OCI-LY3 (cell line): ENCODE data around the gene HDGFL2.

Experiments
- H2AFZ ChIP-seq: fragments of 200-600, 300-600 bp; shearing (Covaris generic); 2 replicates; pipeline ENCODE4 v1.6.0; 2014; ENCODE audit warnings: antibody characterized with exemption, low read depth, low read length
- H3K27ac ChIP-seq: fragments of 200-600, 300-600 bp; sonication (generic); 2 replicates; pipeline ENCODE4 v1.5.1; 2014; ENCODE audit warnings: mild to moderate bottlenecking, low read length, moderate library complexity, mixed read lengths
- H3K27me3 ChIP-seq: fragments of 200-600, 300-600 bp; sonication (generic); 2 replicates; pipeline ENCODE4 v1.6.1; 2014; ENCODE audit warnings: low read depth, low read length, mixed read lengths
- H3K36me3 ChIP-seq: fragments of 200-600, 300-600 bp; sonication (generic); replicated peaks from 2 replicates; pipeline ENCODE3; 2014; ENCODE audit warnings: low read depth, low read length, mixed read lengths
- H3K4me1 ChIP-seq: fragments of 300-600, 200-600 bp; sonication (generic); 2 replicates; pipeline ENCODE4 v1.6.1; 2014; ENCODE audit warnings: low read length, mixed read lengths
- H3K4me2 ChIP-seq: fragments of 200-600, 300-600 bp; sonication (generic); 2 replicates; pipeline ENCODE4 v1.6.1; 2014; ENCODE audit warnings: low read length, mixed read lengths
- H3K4me3 ChIP-seq: fragments of 300-600, 200-600 bp; sonication (generic); 2 replicates; pipeline ENCODE4 v1.5.1; 2014; ENCODE audit warnings: antibody characterized with exemption, mild to moderate bottlenecking, low read length, moderate library complexity
- H3K79me2 ChIP-seq: fragments of 300-600, 200-600 bp; shearing (Covaris generic); 2 replicates; pipeline ENCODE4 v1.6.1; 2014; ENCODE audit warnings: mild to moderate bottlenecking, low read length, mixed read lengths
- H3K9ac ChIP-seq: fragments of 300-600, 200-600 bp; shearing (Covaris generic); 2 replicates; pipeline ENCODE4 v1.6.0; 2014; ENCODE audit warnings: mild to moderate bottlenecking, low read length, moderate library complexity
- H3K9me3 ChIP-seq: fragments of 200-600, 300-600 bp; shearing (Covaris generic); 2 replicates; pipeline ENCODE4 v1.6.1; 2014; ENCODE audit warnings: low read length, mixed read lengths; ENCODE audit not compliant: insufficient read depth
- H4K20me1 ChIP-seq: fragments of 200-600, 300-600 bp; sonication (generic); 2 replicates; pipeline ENCODE4 v1.6.1; 2016; ENCODE audit warnings: low read length, mixed read lengths; ENCODE audit not compliant: insufficient read depth
- CTCF ChIP-seq: fragments of 200-600, 300-600 bp; sonication (generic); IDR thresholded peaks from 2 replicates; pipeline ENCODE4 v1.5.1; 2014; ENCODE audit warnings: antibody characterized with exemption, low read length, low read depth
- EZH2phosphoT487 ChIP-seq: fragments of 200-600 bp; shearing (Covaris generic); IDR thresholded peaks from 2 replicates; pipeline ENCODE4 v1.6.1; 2018; ENCODE audit warnings: antibody characterized with exemption, mixed run types, low read depth

HDGFL2 gene

GRCh38 chr19:4494691-4495064 lies 22.6 kb downstream of the HDGFL2 start:
- Histone ChIP-seq H3K9ac (no peak overlapping the region), H3K79me2 (no peaks in the 10 kb centered on the region), H3K4me3 (no peak overlapping the region), H3K9me3 (no peaks in the 10 kb centered on the region), H3K4me2 (no peak overlapping the region), H3K27ac (no peak overlapping the region), H3K36me3 (peaks cover 55% of the 10 kb centered on the region), H4K20me1 (no peaks in the 10 kb centered on the region), H2AFZ (no peak overlapping the region), H3K27me3 (no peaks in the 10 kb centered on the region), H3K4me1 (no peaks in the 10 kb centered on the region)
- TF ChIP-seq EZH2phosphoT487 (no peak), CTCF (no peak)

- H3K9ac ChIP-seq, result no peak overlapping the region
- no peak overlapping the region for H3K4me3 ChIP-seq
- no peaks in the 10 kb centered on the region for H4K20me1 ChIP-seq
- H2AFZ ChIP-seq, result no peak overlapping the region
- no peak overlapping the region for H3K4me2 ChIP-seq
- H3K36me3 ChIP-seq, result peaks cover 50% of the 10 kb centered on the region
- peak; percentile 68 for TF ChIP-seq CTCF
- TF ChIP-seq EZH2phosphoT487, result no peak
- H3K79me2 ChIP-seq, result no peaks in the 10 kb centered on the region
- H3K9me3 ChIP-seq, result no peaks in the 10 kb centered on the region
- H3K27me3 ChIP-seq, result no peaks in the 10 kb centered on the region
- no peak overlapping the region for H3K27ac ChIP-seq
- H3K4me1 ChIP-seq, result no peaks in the 10 kb centered on the region
Measured at GRCh38 chr19:4495471-4495870, 23.4 kb downstream of the HDGFL2 start.

- Histone ChIP-seq H3K4me1 (no peaks in the 10 kb centered on the region), H3K4me3 (no peak overlapping the region), H3K27ac (no peak overlapping the region), H3K9me3 (no peaks in the 10 kb centered on the region), H3K79me2 (no peaks in the 10 kb centered on the region), H3K36me3 (peaks cover 53% of the 10 kb centered on the region), H3K27me3 (no peaks in the 10 kb centered on the region), H4K20me1 (no peaks in the 10 kb centered on the region), H3K9ac (no peak overlapping the region), H2AFZ (no peak overlapping the region), H3K4me2 (no peak overlapping the region)
- TF ChIP-seq EZH2phosphoT487 (no peak), CTCF (no peak)
Measured at GRCh38 chr19:4496304-4496703, 24.2 kb downstream of the HDGFL2 start.

GRCh38 chr19:4497770-4498389 lies 25.8 kb downstream of the HDGFL2 start:
- Histone ChIP-seq H3K4me3 (no peak overlapping the region), H2AFZ (no peak overlapping the region), H3K9me3 (no peaks in the 10 kb centered on the region), H3K4me2 (no peak overlapping the region), H3K9ac (no peak overlapping the region), H3K36me3 (peaks cover 40% of the 10 kb centered on the region), H4K20me1 (no peaks in the 10 kb centered on the region), H3K4me1 (no peaks in the 10 kb centered on the region), H3K27me3 (no peaks in the 10 kb centered on the region), H3K27ac (no peak overlapping the region), H3K79me2 (no peaks in the 10 kb centered on the region)
- TF ChIP-seq CTCF (no peak), EZH2phosphoT487 (no peak)
